Endodermal cell (in vitro differentiated cells): ENCODE data around the gene CTLA4. TPM values are rescaled to one million over a fixed set of nuclear protein-coding genes. Genes with fewer than 3 reads are reported as not detected.

Source experiments
- DNase-seq: peaks from one replicate; pipeline ENCODE4 v3.0.0-alpha.2; 2017
- H3K27ac ChIP-seq: 2 replicates; pipeline ENCODE4 v1.5.1; 2013; ENCODE audit warnings: mild to moderate bottlenecking, low read depth, low read length, moderate library complexity
- H3K27me3 ChIP-seq: 2 replicates; pipeline ENCODE4 v1.6.1; 2013; ENCODE audit warnings: mild to moderate bottlenecking, low read length, moderate library complexity; ENCODE audit not compliant: insufficient read depth, control insufficient read depth, poor library complexity, severe bottlenecking
- H3K36me3 ChIP-seq: 2 replicates; pipeline ENCODE4 v1.7.0; 2013; ENCODE audit warnings: mild to moderate bottlenecking, low read length, moderate library complexity; ENCODE audit not compliant: control insufficient read depth, insufficient read depth
- H3K4me1 ChIP-seq: one replicate; pipeline ENCODE4 v1.7.0; 2013; ENCODE audit warnings: low read length; ENCODE audit not compliant: control insufficient read depth, insufficient read depth
- H3K4me3 ChIP-seq: 2 replicates; pipeline ENCODE4 v1.5.1; 2013; ENCODE audit warnings: mild to moderate bottlenecking, low read length, moderate library complexity
- H3K9ac ChIP-seq: 2 replicates; pipeline ENCODE4 v1.6.1; 2013; ENCODE audit warnings: mild to moderate bottlenecking, low read length, moderate library complexity; ENCODE audit not compliant: poor library complexity, severe bottlenecking; ENCODE audit errors: extremely low read depth
- H3K9me3 ChIP-seq: 2 replicates; pipeline ENCODE4 v1.6.1; 2013; ENCODE audit warnings: mild to moderate bottlenecking, low read length, moderate library complexity; ENCODE audit not compliant: control insufficient read depth
- H3K27ac Mint-ChIP-seq: 2 replicates; pipeline ENCODE4 v1.8.0; 2020; ENCODE audit warnings: mixed read lengths
- H3K27me3 Mint-ChIP-seq: 2 replicates; pipeline ENCODE4 v1.8.0; 2021; ENCODE audit warnings: mild to moderate bottlenecking, mixed read lengths; ENCODE audit not compliant: insufficient read depth
- H3K36me3 Mint-ChIP-seq: 2 replicates; pipeline ENCODE4 v1.8.0; 2020; ENCODE audit warnings: low read depth, mixed read lengths
- H3K4me1 Mint-ChIP-seq: 2 replicates; pipeline ENCODE4 v1.8.0; 2020; ENCODE audit warnings: mixed read lengths
- H3K4me3 Mint-ChIP-seq: 2 replicates; pipeline ENCODE4 v1.8.0; 2020; ENCODE audit warnings: mild to moderate bottlenecking, moderate library complexity, mixed read lengths
- H3K9me3 Mint-ChIP-seq: 2 replicates; pipeline ENCODE4 v1.8.0; 2020; ENCODE audit warnings: mild to moderate bottlenecking, mixed read lengths
- CTCF ChIP-seq: fragments of 200-600 bp; sonication (generic); conservative IDR thresholded peaks from 2 replicates; pipeline ENCODE4 v1.5.0; 2021; ENCODE audit warnings: antibody characterized with exemption, mild to moderate bottlenecking
- WGBS, 2 experiments: methylation state at CpG; one replicate each; pipeline versions ENCODE4 v1.1.5 to v1.1.7; 2013; ENCODE audit warnings: missing lambda C conversion rate in 2 of 2, mixed read lengths in 1 of 2; ENCODE audit not compliant: insufficient coverage in 1 of 2, insufficient read length in 1 of 2; 5-methylcytosine and 5-hydroxymethylcytosine counted together
- total RNA-seq, 2 donors: library from RNA; stranded (reverse); fragmentation: NEBNext Ultra II Directional in 1 of 2; extraction: Animal tissue kit (Norgen Biotek cat#: 25700) in 1 of 2; gene quantifications; 2 replicates in 1 of 2; 3 replicates in 1 of 2; pipeline ENCODE4 v1.2.1, GENCODE V29; 2021

The CTLA4 gene
- total RNA-seq, 2 donors from 2014 or later: not detected

- WGBS, 2 experiments: 94 to 100% methylated on average over 2 of the region's 2 CpGs
- H3K4me3 Mint-ChIP-seq: no peak overlapping the region
Observed at GRCh38 chr2:203898657-203899056, 31.1 kb downstream of the CTLA4 start.

GRCh38 chr2:203900253-203900652 lies 32.7 kb downstream of the CTLA4 start:
- Mint-ChIP-seq H3K4me3 (no peak overlapping the region), H3K9me3 (peaks cover 16% of the 10 kb centered on the region)
- H3K27ac ChIP-seq: no peak overlapping the region

More at GRCh38 chr2:203898657-203899056, 31.1 kb downstream of the CTLA4 start:
- H3K27me3 ChIP-seq: no peaks in the 10 kb centered on the region
- H3K9me3 Mint-ChIP-seq: peaks cover 16% of the 10 kb centered on the region
- no peak for DNase-seq
- no peaks in the 10 kb centered on the region for H3K36me3 ChIP-seq
- H3K4me1 Mint-ChIP-seq: no peaks in the 10 kb centered on the region
- no peaks in the 10 kb centered on the region for H3K27me3 Mint-ChIP-seq
- peaks cover 16% of the 10 kb centered on the region for H3K9me3 ChIP-seq
- H3K4me1 ChIP-seq: no peaks in the 10 kb centered on the region
- no peak for TF ChIP-seq CTCF
- H3K9ac ChIP-seq: no peak overlapping the region
- H3K27ac ChIP-seq: no peak overlapping the region
- H3K4me3 ChIP-seq: no peak overlapping the region
- no peak overlapping the region for H3K27ac Mint-ChIP-seq
- H3K36me3 Mint-ChIP-seq: no peaks in the 10 kb centered on the region

GRCh38 chr2:203904022-203904421 lies 36.5 kb downstream of the CTLA4 start:
- no peak overlapping the region for H3K27ac Mint-ChIP-seq
- WGBS, 2 experiments: 96 to 100% methylated on average over 3 to 4 of the region's 4 CpGs
- no peaks in the 10 kb centered on the region for H3K27me3 Mint-ChIP-seq
- DNase-seq: no peak
- TF ChIP-seq CTCF: no peak
- Histone ChIP-seq H3K27me3 (no peaks in the 10 kb centered on the region), H3K4me3 (no peak overlapping the region), H3K9ac (no peak overlapping the region), H3K27ac (no peak overlapping the region), H3K9me3 (peaks cover 16% of the 10 kb centered on the region), H3K4me1 (no peaks in the 10 kb centered on the region), H3K36me3 (no peaks in the 10 kb centered on the region)
- no peaks in the 10 kb centered on the region for H3K36me3 Mint-ChIP-seq
- H3K4me1 Mint-ChIP-seq: no peaks in the 10 kb centered on the region
- H3K4me3 Mint-ChIP-seq: no peak overlapping the region
- H3K9me3 Mint-ChIP-seq: peaks cover 16% of the 10 kb centered on the region

More at GRCh38 chr2:203900253-203900652, 32.7 kb downstream of the CTLA4 start:
- no peaks in the 10 kb centered on the region for H3K27me3 ChIP-seq
- H3K9ac ChIP-seq: no peak overlapping the region
- 91 to 100% methylated on average over 2 of the region's 2 CpGs for WGBS, 2 experiments
- no peak overlapping the region for H3K27ac Mint-ChIP-seq
- H3K27me3 Mint-ChIP-seq: no peaks in the 10 kb centered on the region
- no peaks in the 10 kb centered on the region for H3K4me1 Mint-ChIP-seq
- H3K36me3 ChIP-seq: no peaks in the 10 kb centered on the region
- DNase-seq: no peak
- no peak overlapping the region for H3K4me3 ChIP-seq
- H3K36me3 Mint-ChIP-seq: no peaks in the 10 kb centered on the region
- H3K4me1 ChIP-seq: no peaks in the 10 kb centered on the region
- no peak for TF ChIP-seq CTCF
- peaks cover 16% of the 10 kb centered on the region for H3K9me3 ChIP-seq
